OCI-LY3 (cell line): ENCODE results near the gene GOSR2.

ENCODE experiments used
- CTCF ChIP-seq: fragments of 200-600, 300-600 bp; sonication (generic); IDR thresholded peaks from 2 replicates; pipeline ENCODE4 v1.5.1; 2014; ENCODE audit warnings: antibody characterized with exemption, low read length, low read depth
- EZH2phosphoT487 ChIP-seq: fragments of 200-600 bp; shearing (Covaris generic); IDR thresholded peaks from 2 replicates; pipeline ENCODE4 v1.6.1; 2018; ENCODE audit warnings: antibody characterized with exemption, mixed run types, low read depth

DNA sequence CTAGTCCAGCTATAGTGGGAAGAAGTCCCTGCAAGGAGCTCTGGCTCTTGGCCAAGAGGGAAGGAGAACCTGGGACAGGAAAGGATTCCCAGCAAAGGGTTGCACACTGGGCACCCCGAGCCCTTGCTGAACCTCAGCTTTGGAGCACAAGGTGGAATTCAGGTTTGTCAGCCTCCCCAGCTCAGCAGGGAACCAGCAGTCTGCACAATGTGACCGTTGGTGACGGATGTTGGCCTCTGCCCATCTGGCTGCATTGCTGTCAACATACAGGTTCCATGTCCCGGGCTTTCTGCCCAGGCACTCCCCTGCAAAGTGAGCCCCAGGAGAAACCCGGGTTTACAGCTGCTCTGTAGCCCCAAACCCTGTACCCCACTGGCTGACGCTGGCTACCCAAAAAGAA, 49.4 kb downstream of the GOSR2 start:
- no peak for TF ChIP-seq CTCF
- TF ChIP-seq EZH2phosphoT487, result no peak
